ENCODE data around the gene ABCF3. TPM values are rescaled to one million over a fixed set of nuclear protein-coding genes. Genes with fewer than 3 reads are reported as not detected.

The ABCF3 gene
- total and polyA plus RNA-seq, 2 of the 13 experiments (the other 11 are each of a cell fraction or from before 2014, with no cell fraction given) = 38.8 to 46.5 TPM

DNA sequence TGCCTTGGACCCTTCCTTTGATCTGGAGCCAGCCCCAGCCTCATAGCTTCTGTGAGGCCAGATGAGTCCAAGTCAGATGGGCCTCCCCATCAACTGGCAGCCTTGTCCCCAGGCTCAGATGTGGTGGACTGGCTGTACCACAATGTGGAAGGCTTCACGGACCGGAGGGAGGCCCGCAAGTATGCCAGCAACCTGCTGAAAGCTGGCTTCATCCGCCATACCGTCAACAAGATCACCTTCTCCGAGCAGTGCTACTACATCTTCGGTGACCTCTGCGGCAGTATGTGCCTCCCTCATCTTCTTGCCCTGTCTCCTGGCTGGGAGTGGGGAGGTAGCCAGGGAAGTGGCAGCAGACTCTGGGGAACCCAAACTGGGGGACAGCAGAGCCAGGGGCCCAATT, 18.2 kb upstream of the ABCF3 start:
- DNase-seq (ENCODE audit: low spot score) (no peak), FAIRE-seq (no peak), ATAC-seq (no peak)
- H3K9me3 ChIP-seq (ENCODE audit: low read length) = no peaks in the 10 kb centered on the region
- no peak overlapping the region for H3K4me3 ChIP-seq (replicated peaks in 1 of 3; ENCODE audit: insufficient read depth in 1 of 3, low read depth in 2 of 3, low read length in 3 of 3)
- WGBS (ENCODE audit: low lambda C conversion rate) = 100% methylated on average over 1 of the region's 8 CpGs
- in situ Hi-C loops (cut with HindIII; ENCODE audit: extremely low pct_ligation_motif_present, low pct_unique_long_range_greater_than_20kb) = no loop called here
- BruUV-seq (replicated peaks) = no TSS peak
- intact Hi-C loops (cut with micrococcal nuclease; ENCODE audit: unreplicated experiment) = no loop called here
- H2AFZ ChIP-seq (ENCODE audit: low read length) = no peak overlapping the region
- H3K79me2 ChIP-seq (ENCODE audit: insufficient read depth, low read length) = peaks cover 5% of the 10 kb centered on the region
- H4K20me1 ChIP-seq (ENCODE audit: insufficient read depth, low read length) = 0 out of 2 replicates have a peak, but pooled peaks cover 4% of the 10 kb centered on the region
- no peak overlapping the region for H3K9ac ChIP-seq (ENCODE audit: insufficient read depth, low read depth, low read length)
- H3K36me3 ChIP-seq (replicated peaks in 1 of 2; ENCODE audit: control insufficient read depth in 1 of 2, insufficient read depth in 2 of 2, low read length in 2 of 2) = peaks cover 41 to 85% of the 10 kb centered on the region in 2 experiments; a peak in 4 of 5 replicates
- ChIA-PET POLR2A (no interaction called here), CTCF (ENCODE audit: low intra/inter-chr PET ratio, low total read pairs) (no interaction called here)
- no peak overlapping the region for H3K4me2 ChIP-seq (ENCODE audit: low read depth, low read length)
- H3K27me3 ChIP-seq (ENCODE audit: control insufficient read depth in 1 of 2, insufficient read depth in 2 of 2, low read length in 2 of 2) = no peaks in the 10 kb centered on the region
- no peaks in the 10 kb centered on the region for H3K4me1 ChIP-seq (ENCODE audit: insufficient read depth, low read length)
- no peak for TF ChIP-seq RAD51 (IDR thresholded peaks at IDR 0.05; ENCODE audit: borderline replicate concordance)
- no peak for TF ChIP-seq PCBP2 (optimal IDR thresholded peaks at IDR 0.05; ENCODE audit: low read depth, low read length, poor library complexity, severe bottlenecking)
- no peak for TF ChIP-seq ZNF407 (CRISPR knock-in tag; IDR thresholded peaks at IDR 0.05; ENCODE audit: not compliant biosample characterization)
- no peak for TF ChIP-seq BRD4 (CRISPR knock-in tag; IDR thresholded peaks at IDR 0.05)
- TF ChIP-seq CAMTA2 (CRISPR knock-in tag; IDR thresholded peaks at IDR 0.05; ENCODE audit: borderline replicate concordance) = no peak
- no peak for TF ChIP-seq ZNF496 (CRISPR knock-in tag; IDR thresholded peaks at IDR 0.05; ENCODE audit: insufficient replicate concordance)
- TF ChIP-seq POLR2G (IDR thresholded peaks at IDR 0.05; ENCODE audit: low read depth, low read length) = 0 out of 2 replicates have a peak, but pooled peaks have one; percentile 1
- TF ChIP-seq ZNF556 (CRISPR knock-in tag; IDR thresholded peaks at IDR 0.05; ENCODE audit: borderline replicate concordance) = no peak
- no peak overlapping the region for H3K27ac ChIP-seq (ENCODE audit: extremely low read length, insufficient read depth, low read length)

Measured in HepG2 (cell line).